Right lobe of liver (tissue), 6 donors: Measurements from ENCODE around the gene NOTCH1. TPM values are rescaled to one million over a fixed set of nuclear protein-coding genes. Genes with fewer than 3 reads are reported as not detected.

Experiments used
- ATAC-seq, 4 donors: fragments of 200-7000 bp; cut with Tn5 transposase; one replicate each; pipeline ENCODE4 v1.9.1; 2020; ENCODE audit warnings: mild to moderate bottlenecking in 4 of 4, moderate library complexity in 4 of 4
- DNase-seq, 3 donors: peaks; one replicate each; pipeline ENCODE4 v3.0.0-alpha.2; 2020
- H3K27ac ChIP-seq, 3 donors: fragments of 200-600 bp; one replicate each; pipeline ENCODE4 v1.8.0; 2022
- H3K27me3 ChIP-seq, 2 donors: fragments of 200-600 bp; one replicate each; pipeline ENCODE4 v1.8.0; 2022
- H3K36me3 ChIP-seq, 4 donors: fragments of 200-600 bp; sonication (generic) in 1 of 4; one replicate each; pipeline versions ENCODE4 v1.5.1 to v1.8.0; 2017 to 2022; ENCODE audit warnings: control low read depth in 1 of 4
- H3K4me1 ChIP-seq, 4 donors: fragments of 200-600 bp; sonication (generic) in 1 of 4; one replicate each; pipeline versions ENCODE4 v1.5.1 to v1.8.0; 2017 to 2022; ENCODE audit warnings: control low read depth in 1 of 4
- H3K4me3 ChIP-seq, 3 donors: fragments of 200-600 bp; one replicate each; pipeline ENCODE4 v1.8.0; 2022
- H3K9me3 ChIP-seq, 4 donors: fragments of 200-600 bp; sonication (generic) in 1 of 4; one replicate each; pipeline versions ENCODE4 v1.5.1 to v1.8.0; 2017 to 2022; ENCODE audit warnings: control low read depth in 1 of 4
- POLR2A ChIP-seq: fragments of 450-650 bp; IDR thresholded peaks from one replicate; pipeline ENCODE4 v1.6.1; 2017; ENCODE audit warnings: antibody characterized with exemption, mild to moderate bottlenecking
- WGBS: methylation state at CpG from one replicate; pipeline ENCODE4 v1.1.6; 2018; ENCODE audit warnings: low coverage, low lambda C conversion rate; ENCODE audit not compliant: insufficient coverage; ENCODE audit errors: missing lambda C conversion rate; 5-methylcytosine and 5-hydroxymethylcytosine counted together
- intact Hi-C, 2 donors: fragments of 100-400 bp; cut with DNase I; formaldehyde crosslinking; loops; one replicate each; pipeline versions ENCODE4 v1.11.2 to v1.14.1; 2022
- total RNA-seq, 6 experiments: library from RNA; depleted of rRNA in 2 of 6; stranded (reverse); fragments of >200 nt in 2 of 6; fragmentation: NEBNext Ultra II Directional in 3 of 6; extraction: Animal tissue kit (Norgen Biotek cat#: 25700) in 3 of 6; gene quantifications; one replicate each; pipeline versions ENCODE4 v1.1.0 to v1.2.4, GENCODE V29; 2016 to 2023
- TF ChIP-seq, protein P1 (sequence below), 4 donors: fragments of 200-600 bp in 3 of 4; fragments of 450-650 bp in 1 of 4; IDR thresholded peaks; one replicate each; pipeline versions ENCODE4 v1.5.1 to v1.8.0; 2016 to 2022; ENCODE audit warnings: antibody characterized with exemption in 4 of 4, mild to moderate bottlenecking in 2 of 4
- donor health status: DM: no; HTN: yes; CAD: no.
- donor health status: DM: no; HTN: no; CAD: no.
- donor health status: DM: no; HTN: no; CAD: no.
- donor health status: DM: no; HTN: yes; CAD: no.
- donor health status: DM: no; HTN: yes; CAD: no.

The NOTCH1 gene
- total RNA-seq, 6 experiments from 2014 or later = 17.4 to 26.2 (median 19.3) TPM

DNA sequence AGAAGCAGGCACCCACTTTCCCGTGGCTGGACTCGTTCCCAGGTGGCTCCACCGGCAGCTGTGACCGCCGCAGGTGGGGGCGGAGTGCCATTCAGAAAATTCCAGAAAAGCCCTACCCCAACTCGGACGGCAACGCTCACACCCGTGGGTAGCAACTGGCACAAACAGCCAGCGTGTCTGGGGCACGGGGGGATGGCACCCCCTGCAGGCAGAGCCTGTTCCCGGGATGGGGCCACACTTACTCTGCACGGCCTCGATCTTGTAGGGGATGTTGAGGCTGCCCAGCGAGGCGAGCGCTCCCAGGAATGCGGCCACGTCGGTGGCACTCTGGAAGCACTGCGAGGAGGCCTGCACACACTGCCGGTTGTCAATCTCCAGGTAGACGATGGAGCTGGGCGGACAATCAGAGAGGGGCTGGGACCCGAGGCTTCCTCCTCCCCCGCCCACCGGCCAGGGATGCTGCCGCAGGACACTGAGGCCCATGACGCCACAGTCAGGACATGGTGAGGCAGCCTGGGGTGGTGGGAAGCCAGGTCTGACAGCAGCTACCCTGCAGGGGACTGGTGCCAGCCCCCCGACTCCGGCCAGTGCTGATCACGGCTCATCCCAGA, 42.8 kb downstream of the NOTCH1 start:
- Histone ChIP-seq H3K36me3 (peaks cover 0 to 91% (median 45%) of the 10 kb centered on the region in 4 donors), H3K27ac (no peak overlapping the region), H3K4me1 (no peaks in the 10 kb centered on the region), H3K27me3 (no peaks in the 10 kb centered on the region), H3K4me3 (no peak overlapping the region), H3K9me3 (no peaks in the 10 kb centered on the region)
- intact Hi-C loops = no loop called here
- no peak for TF ChIP-seq POLR2A
- TF ChIP-seq, protein P1, sequence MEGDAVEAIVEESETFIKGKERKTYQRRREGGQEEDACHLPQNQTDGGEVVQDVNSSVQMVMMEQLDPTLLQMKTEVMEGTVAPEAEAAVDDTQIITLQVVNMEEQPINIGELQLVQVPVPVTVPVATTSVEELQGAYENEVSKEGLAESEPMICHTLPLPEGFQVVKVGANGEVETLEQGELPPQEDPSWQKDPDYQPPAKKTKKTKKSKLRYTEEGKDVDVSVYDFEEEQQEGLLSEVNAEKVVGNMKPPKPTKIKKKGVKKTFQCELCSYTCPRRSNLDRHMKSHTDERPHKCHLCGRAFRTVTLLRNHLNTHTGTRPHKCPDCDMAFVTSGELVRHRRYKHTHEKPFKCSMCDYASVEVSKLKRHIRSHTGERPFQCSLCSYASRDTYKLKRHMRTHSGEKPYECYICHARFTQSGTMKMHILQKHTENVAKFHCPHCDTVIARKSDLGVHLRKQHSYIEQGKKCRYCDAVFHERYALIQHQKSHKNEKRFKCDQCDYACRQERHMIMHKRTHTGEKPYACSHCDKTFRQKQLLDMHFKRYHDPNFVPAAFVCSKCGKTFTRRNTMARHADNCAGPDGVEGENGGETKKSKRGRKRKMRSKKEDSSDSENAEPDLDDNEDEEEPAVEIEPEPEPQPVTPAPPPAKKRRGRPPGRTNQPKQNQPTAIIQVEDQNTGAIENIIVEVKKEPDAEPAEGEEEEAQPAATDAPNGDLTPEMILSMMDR (IDR thresholded peaks at IDR 0.05) = no peak
- ATAC-seq (no peak), DNase-seq (no peak)
- WGBS = 61% methylated on average over 8 of the region's 33 CpGs

DNA sequence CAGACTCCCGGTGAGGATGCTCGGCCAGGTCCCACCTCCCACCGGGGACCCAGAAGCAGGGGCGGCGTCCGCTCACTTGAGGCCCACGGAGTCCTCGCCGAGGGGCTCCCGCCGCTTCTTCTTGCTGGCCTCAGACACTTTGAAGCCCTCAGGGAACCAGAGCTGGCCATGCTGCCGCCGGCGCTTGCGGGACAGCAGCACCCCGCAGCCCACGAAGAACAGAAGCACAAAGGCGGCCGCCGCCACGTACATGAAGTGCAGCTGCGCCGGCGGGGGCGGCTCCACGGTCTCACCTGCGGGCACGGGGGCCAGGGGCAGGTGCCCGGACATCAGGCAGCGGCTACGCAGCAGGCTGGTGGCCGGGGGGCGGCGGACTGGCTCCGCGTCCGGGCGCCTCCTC, 43.7 kb downstream of the NOTCH1 start:
- TF ChIP-seq POLR2A = no peak
- TF ChIP-seq, protein P1 (IDR thresholded peaks at IDR 0.05) = no peak
- 100% methylated on average over 5 of the region's 38 CpGs for WGBS
- intact Hi-C loops = no loop called here
- ATAC-seq = no peak
- Histone ChIP-seq H3K4me1 (no peaks in the 10 kb centered on the region), H3K27me3 (no peaks in the 10 kb centered on the region), H3K9me3 (no peaks in the 10 kb centered on the region), H3K27ac (no peak overlapping the region), H3K4me3 (no peak overlapping the region), H3K36me3 (peaks cover 0 to 90% (median 45%) of the 10 kb centered on the region in 4 donors)
- no peak for DNase-seq

DNA sequence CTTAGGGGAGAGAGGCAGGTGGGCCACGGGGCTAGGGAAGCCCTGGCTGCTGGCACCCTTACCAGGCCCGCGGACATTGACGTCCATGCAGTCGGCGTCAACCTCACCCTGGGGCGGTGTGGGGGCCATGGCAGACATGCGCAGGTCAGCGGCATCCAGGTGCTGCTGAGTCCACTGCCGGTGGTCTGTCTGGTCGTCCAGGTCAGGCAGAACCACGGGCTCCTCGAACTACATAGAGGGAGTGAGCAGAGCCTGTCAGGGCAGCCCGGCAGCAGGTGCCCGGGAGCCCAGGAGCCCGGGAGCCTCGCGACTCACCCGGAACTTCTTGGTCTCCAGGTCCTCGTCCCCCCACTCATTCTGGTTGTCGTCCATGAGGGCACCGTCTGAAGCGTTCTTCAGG, 44.2 kb downstream of the NOTCH1 start:
- WGBS = 100% methylated on average over 2 of the region's 23 CpGs
- intact Hi-C loops = no loop called here
- H3K9me3 ChIP-seq = no peaks in the 10 kb centered on the region
- H3K27ac ChIP-seq = no peak overlapping the region
- TF ChIP-seq, protein P1 (IDR thresholded peaks at IDR 0.05) = no peak
- TF ChIP-seq POLR2A = no peak
- no peaks in the 10 kb centered on the region for H3K27me3 ChIP-seq
- no peaks in the 10 kb centered on the region for H3K4me1 ChIP-seq
- DNase-seq = no peak
- ATAC-seq = no peak
- peaks cover 0 to 92% (median 44%) of the 10 kb centered on the region in 4 donors for H3K36me3 ChIP-seq
- H3K4me3 ChIP-seq = no peak overlapping the region

DNA sequence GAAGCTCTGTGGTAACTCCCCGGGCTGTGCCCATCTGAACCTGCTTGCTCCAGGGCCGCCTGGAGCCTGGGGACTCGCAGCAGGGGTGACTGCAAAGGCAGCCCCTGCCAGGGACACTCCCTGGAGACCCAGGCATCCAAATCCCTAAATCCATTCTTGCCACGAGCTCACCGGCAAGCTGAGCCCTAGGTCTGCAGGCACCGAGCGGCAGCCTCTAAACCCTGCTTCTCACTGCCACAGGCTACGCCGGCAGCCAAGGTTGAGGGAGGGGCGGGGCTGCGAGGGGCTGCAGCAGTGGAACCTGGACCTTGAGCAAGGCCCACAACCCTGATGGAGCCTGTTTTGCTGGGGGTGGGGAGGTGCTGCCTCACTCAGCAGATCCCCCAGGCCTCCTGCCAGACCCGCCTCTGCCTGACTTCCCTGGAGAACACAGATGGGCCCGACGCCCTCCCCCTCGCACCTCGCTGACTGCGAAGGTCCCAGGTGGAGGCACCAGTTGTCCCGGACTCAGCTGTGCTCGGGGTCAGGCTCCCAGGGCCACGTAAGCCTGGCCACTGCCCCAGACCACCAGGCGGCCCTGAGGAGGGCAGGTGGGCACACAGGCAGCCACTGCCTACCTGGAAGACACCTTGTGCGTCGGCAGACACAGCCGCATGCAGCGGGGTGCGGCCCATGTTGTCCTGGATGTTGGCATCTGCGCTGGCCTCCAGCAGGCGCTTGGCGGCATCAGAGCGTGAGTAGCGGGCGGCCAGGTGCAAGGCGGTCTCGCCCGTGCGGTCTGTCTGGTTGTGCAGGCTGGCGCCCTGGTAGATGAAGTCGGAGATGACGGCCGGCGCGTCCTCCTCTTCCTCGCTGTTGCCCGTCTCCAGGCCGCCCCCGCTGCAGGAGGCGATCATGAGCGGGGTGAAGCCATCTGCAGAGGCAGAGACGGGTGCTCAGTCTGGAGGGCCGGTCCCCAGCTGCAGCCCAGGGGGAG, 45.6 kb downstream of the NOTCH1 start:
- H3K4me3 ChIP-seq = no peak overlapping the region
- no CpG with 5 or more reads among the region's 50 CpGs for WGBS
- H3K9me3 ChIP-seq = no peaks in the 10 kb centered on the region
- ATAC-seq (no peak), DNase-seq (no peak)
- no peak for TF ChIP-seq POLR2A
- TF ChIP-seq, protein P1 (IDR thresholded peaks at IDR 0.05) = no peak
- H3K36me3 ChIP-seq = peaks cover 0 to 95% (median 42%) of the 10 kb centered on the region in 4 donors
- H3K27me3 ChIP-seq = no peaks in the 10 kb centered on the region
- H3K27ac ChIP-seq = no peak overlapping the region
- H3K4me1 ChIP-seq = no peaks in the 10 kb centered on the region
- intact Hi-C loops = loop anchor here in 1 of 2 donors (10.0 kb wide), 1 partner anchor 45 kb away; the partner anchor contains the start of gene NOTCH1
